ENCODE data around the gene ANO8.

ANO8 gene

DNA sequence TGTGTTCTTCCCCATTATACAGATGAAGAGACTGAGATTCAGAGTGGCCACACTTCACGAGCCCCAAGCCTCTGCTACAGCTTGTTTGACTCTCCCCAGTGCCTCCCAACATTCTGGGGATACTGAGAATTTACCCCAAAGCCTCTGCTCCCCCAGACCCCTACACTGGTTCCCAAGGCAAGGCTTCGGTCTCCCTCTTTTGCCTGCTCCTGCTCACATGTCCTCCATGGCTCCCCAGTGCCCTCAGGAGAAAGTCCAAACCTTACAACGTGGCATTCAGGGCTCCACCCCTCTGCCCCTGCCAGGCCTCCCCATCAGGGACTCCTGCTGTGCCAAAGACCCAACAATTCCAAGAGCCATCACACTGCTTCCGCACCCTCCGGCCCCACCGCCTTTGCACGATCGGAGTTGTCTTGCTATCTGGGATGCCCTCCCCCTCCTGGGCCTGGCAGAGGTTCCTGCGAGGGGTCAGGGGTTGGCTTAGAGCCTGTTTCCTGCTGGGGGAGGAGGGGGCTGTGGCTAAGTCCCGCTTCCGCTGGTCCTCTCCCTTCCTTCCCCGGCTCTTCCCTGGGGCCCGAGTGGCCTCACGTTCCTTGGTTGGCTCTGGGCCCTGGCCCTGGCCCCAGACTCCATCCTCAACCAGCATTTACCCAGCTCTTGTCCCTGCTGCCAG, 18.1 kb upstream of the ANO8 start:
- no peak overlapping the region for H2AFZ ChIP-seq (ENCODE audit: low read depth, low read length, severe bottlenecking)
- no peak overlapping the region for H3K27ac ChIP-seq (ENCODE audit: low read depth, low read length)
- no peaks in the 10 kb centered on the region for H3F3A ChIP-seq (ENCODE audit: insufficient read depth)
- H3K9me2 ChIP-seq (replicated peaks; ENCODE audit: insufficient read depth, low read length): no peaks in the 10 kb centered on the region
- H3K27me3 ChIP-seq (ENCODE audit: low read length): no peaks in the 10 kb centered on the region
- TF ChIP-seq, protein P1, sequence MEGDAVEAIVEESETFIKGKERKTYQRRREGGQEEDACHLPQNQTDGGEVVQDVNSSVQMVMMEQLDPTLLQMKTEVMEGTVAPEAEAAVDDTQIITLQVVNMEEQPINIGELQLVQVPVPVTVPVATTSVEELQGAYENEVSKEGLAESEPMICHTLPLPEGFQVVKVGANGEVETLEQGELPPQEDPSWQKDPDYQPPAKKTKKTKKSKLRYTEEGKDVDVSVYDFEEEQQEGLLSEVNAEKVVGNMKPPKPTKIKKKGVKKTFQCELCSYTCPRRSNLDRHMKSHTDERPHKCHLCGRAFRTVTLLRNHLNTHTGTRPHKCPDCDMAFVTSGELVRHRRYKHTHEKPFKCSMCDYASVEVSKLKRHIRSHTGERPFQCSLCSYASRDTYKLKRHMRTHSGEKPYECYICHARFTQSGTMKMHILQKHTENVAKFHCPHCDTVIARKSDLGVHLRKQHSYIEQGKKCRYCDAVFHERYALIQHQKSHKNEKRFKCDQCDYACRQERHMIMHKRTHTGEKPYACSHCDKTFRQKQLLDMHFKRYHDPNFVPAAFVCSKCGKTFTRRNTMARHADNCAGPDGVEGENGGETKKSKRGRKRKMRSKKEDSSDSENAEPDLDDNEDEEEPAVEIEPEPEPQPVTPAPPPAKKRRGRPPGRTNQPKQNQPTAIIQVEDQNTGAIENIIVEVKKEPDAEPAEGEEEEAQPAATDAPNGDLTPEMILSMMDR (IDR thresholded peaks at IDR 0.05; ENCODE audit: insufficient read depth, low read length, poor library complexity, severe bottlenecking): no peak
- TF ChIP-seq EZH2phosphoT487 (conservative IDR thresholded peaks at IDR 0.05; ENCODE audit: low read length): no peak
- H3K79me2 ChIP-seq (ENCODE audit: insufficient read depth, low read length): no peaks in the 10 kb centered on the region
- H3K9ac ChIP-seq (ENCODE audit: low read length): no peak overlapping the region
- no peak overlapping the region for H3K4me3 ChIP-seq (ENCODE audit: insufficient read depth, low read length, poor library complexity, severe bottlenecking)
- no peaks in the 10 kb centered on the region for H3K36me3 ChIP-seq (ENCODE audit: low read length)
- H3K9me3 ChIP-seq (ENCODE audit: insufficient read depth, low read length): no peaks in the 10 kb centered on the region
- no peaks in the 10 kb centered on the region for H4K20me1 ChIP-seq (ENCODE audit: low read depth, low read length)
- no peak overlapping the region for H3K4me2 ChIP-seq (ENCODE audit: low read depth, low read length, poor library complexity, severe bottlenecking)

DNA sequence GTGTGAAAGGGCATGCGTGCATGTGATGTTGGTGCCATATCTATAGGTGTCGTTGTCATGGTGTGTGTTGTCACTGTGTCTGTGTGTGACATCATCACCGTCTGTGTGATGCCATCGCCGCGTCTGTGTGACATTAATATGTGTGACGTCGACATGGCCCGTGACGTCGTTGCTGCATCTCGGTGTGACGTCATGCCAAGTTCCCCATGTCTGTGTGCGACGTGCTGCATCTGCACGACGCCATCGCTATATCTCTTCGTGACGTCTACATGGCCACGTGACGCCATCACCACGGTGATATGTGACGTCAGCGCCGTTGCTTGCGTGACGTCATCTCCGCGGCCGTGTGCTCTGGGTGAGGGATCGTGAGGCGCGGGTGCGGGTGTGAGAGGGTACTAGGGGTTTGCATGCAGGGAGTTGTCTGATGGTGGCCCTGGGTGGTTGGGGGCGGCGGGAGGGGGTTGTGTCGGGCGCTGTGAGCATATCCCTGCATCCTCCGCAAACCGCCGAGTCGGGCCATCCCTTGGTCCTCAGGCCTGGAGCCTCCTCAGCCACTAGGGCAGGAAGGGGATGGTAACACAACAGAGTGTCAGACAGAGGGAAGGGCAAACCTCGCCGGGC, 17.3 kb upstream of the ANO8 start:
- Histone ChIP-seq H3F3A (ENCODE audit: insufficient read depth) (no peaks in the 10 kb centered on the region), H3K9ac (ENCODE audit: low read length) (no peak overlapping the region), H2AFZ (ENCODE audit: low read depth, low read length, severe bottlenecking) (no peak overlapping the region), H3K4me2 (ENCODE audit: low read depth, low read length, poor library complexity, severe bottlenecking) (no peak overlapping the region), H3K36me3 (ENCODE audit: low read length) (no peaks in the 10 kb centered on the region), H3K9me2 (replicated peaks; ENCODE audit: insufficient read depth, low read length) (no peaks in the 10 kb centered on the region), H3K27ac (ENCODE audit: low read depth, low read length) (no peak overlapping the region), H3K27me3 (ENCODE audit: low read length) (no peaks in the 10 kb centered on the region), H3K4me3 (ENCODE audit: insufficient read depth, low read length, poor library complexity, severe bottlenecking) (no peak overlapping the region), H3K9me3 (ENCODE audit: insufficient read depth, low read length) (no peaks in the 10 kb centered on the region), H4K20me1 (ENCODE audit: low read depth, low read length) (no peaks in the 10 kb centered on the region), H3K79me2 (ENCODE audit: insufficient read depth, low read length) (no peaks in the 10 kb centered on the region)
- TF ChIP-seq, protein P1 (IDR thresholded peaks at IDR 0.05; ENCODE audit: insufficient read depth, low read length, poor library complexity, severe bottlenecking): no peak
- no peak for TF ChIP-seq EZH2phosphoT487 (conservative IDR thresholded peaks at IDR 0.05; ENCODE audit: low read length)

DNA sequence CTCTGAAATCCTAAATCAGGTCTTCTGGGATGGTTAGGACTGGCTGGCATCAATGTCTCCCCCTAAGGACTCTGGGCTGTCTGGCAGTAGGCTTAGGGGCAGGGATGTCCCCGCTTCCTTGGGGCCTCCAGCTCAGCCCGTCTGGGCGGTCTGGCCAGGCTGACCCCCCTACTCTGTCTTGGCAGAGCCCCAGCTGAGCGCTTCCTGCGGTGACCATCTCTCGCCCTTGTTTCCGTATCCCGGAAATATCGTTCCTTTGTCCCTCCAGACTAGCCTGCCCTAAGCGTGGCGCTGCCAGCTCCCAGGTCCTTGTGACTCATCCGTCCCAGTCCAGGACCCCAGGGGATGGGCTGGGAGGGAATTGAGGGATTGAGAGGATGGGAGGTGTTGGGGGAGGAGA, 14.0 kb upstream of the ANO8 start:
- Histone ChIP-seq H3K9me3 (ENCODE audit: insufficient read depth, low read length) (no peaks in the 10 kb centered on the region), H4K20me1 (ENCODE audit: low read depth, low read length) (no peaks in the 10 kb centered on the region), H3F3A (ENCODE audit: insufficient read depth) (peaks cover 8% of the 10 kb centered on the region), H3K79me2 (ENCODE audit: insufficient read depth, low read length) (no peaks in the 10 kb centered on the region), H3K9ac (ENCODE audit: low read length) (no peak overlapping the region), H3K4me3 (ENCODE audit: insufficient read depth, low read length, poor library complexity, severe bottlenecking) (no peak overlapping the region), H3K36me3 (ENCODE audit: low read length) (no peaks in the 10 kb centered on the region), H3K27me3 (ENCODE audit: low read length) (no peaks in the 10 kb centered on the region), H3K9me2 (replicated peaks; ENCODE audit: insufficient read depth, low read length) (no peaks in the 10 kb centered on the region), H2AFZ (ENCODE audit: low read depth, low read length, severe bottlenecking) (no peak overlapping the region), H3K27ac (ENCODE audit: low read depth, low read length) (no peak overlapping the region), H3K4me2 (ENCODE audit: low read depth, low read length, poor library complexity, severe bottlenecking) (no peak overlapping the region)
- no peak for TF ChIP-seq EZH2phosphoT487 (conservative IDR thresholded peaks at IDR 0.05; ENCODE audit: low read length)
- TF ChIP-seq, protein P1 (IDR thresholded peaks at IDR 0.05; ENCODE audit: insufficient read depth, low read length, poor library complexity, severe bottlenecking): no peak

Measured in SU-DHL-6 (cell line).